Endothelial cell of umbilical vein (primary cell): ENCODE measurements around the gene SLIT1. TPM values are rescaled to one million over a fixed set of nuclear protein-coding genes. Genes with fewer than 3 reads are reported as not detected.
A peak's percentile ranks its signal among the peaks of the same experiment; 100 is the strongest.

ENCODE experiments used
- BruUV-seq: library from RNA; stranded (reverse); fragments of 400-500 nt; replicated peaks from 2 replicates; lab custom pipeline; 2021; lab: Mats Ljungman, UMichigan
- CTCF ChIA-PET: fragments of 300-600, 350-600 bp; sonication (Branson Sonifier 250); formaldehyde crosslinking; loops from one replicate; lab custom pipeline; 2021; ENCODE audit warnings: antibody characterized with exemption, inconsistent platforms; lab: Charles Lee
- POLR2A ChIA-PET: fragments of 300-600, 350-600 bp; sonication (Branson Sonifier 250); formaldehyde crosslinking; loops from one replicate; lab custom pipeline; 2021; ENCODE audit warnings: antibody characterized with exemption, inconsistent platforms; lab: Charles Lee
- DNase-seq: peaks from one replicate; pipeline ENCODE4 v3.0.0-alpha.2; 2011; ENCODE audit warnings: low read depth, low spot score
- FAIRE-seq: peaks from 2 replicates; lab custom pipeline; 2011; peaks lifted over from hg19 to GRCh38; lab: Jason Lieb, UNC
- H2AFZ ChIP-seq: 2 replicates; pipeline ENCODE4 v1.6.0; 2012; ENCODE audit warnings: low read depth, low read length, control low read depth, inconsistent platforms
- H3K27ac ChIP-seq: 2 replicates; pipeline ENCODE4 v1.5.1; 2011; ENCODE audit warnings: low read depth, mild to moderate bottlenecking, control low read depth, low read length, moderate library complexity; ENCODE audit not compliant: insufficient read depth
- H3K27me3 ChIP-seq, 2 experiments: 2 replicates each; pipeline versions ENCODE4 v1.6.0 to v1.6.1; 2011; ENCODE audit warnings: low read length in 2 of 2, mixed read lengths in 1 of 2; ENCODE audit not compliant: control insufficient read depth in 2 of 2, insufficient read depth in 2 of 2
- H3K36me3 ChIP-seq, 2 experiments: 2 replicates in 1 of 2; 3 replicates in 1 of 2; pipeline ENCODE4 v1.5.1; 2011; ENCODE audit warnings: low read length in 2 of 2, mild to moderate bottlenecking in 1 of 2, moderate library complexity in 1 of 2; ENCODE audit not compliant: control insufficient read depth in 2 of 2, insufficient read depth in 2 of 2; ENCODE audit errors: extremely low read depth in 1 of 2
- H3K4me1 ChIP-seq: 3 replicates; pipeline ENCODE4 v1.5.1; 2011; ENCODE audit warnings: mild to moderate bottlenecking, low read length; ENCODE audit not compliant: control insufficient read depth, insufficient read depth; ENCODE audit errors: extremely low read depth
- H3K4me2 ChIP-seq: 2 replicates; pipeline ENCODE4 v1.6.1; 2011; ENCODE audit warnings: low read length, control low read depth, mixed read lengths; ENCODE audit not compliant: insufficient read depth
- H3K4me3 ChIP-seq, 3 experiments: fragments of 200-600 bp in 1 of 3; sonication (generic), shearing (Covaris generic) in 1 of 3; replicated peaks in 1 of 3; 2 replicates each; pipeline ENCODE4 v1.5.1; 2011 to 2016; ENCODE audit warnings: control low read depth in 3 of 3, low read length in 3 of 3, mild to moderate bottlenecking in 2 of 3, inconsistent platforms in 1 of 3, low read depth in 1 of 3, moderate library complexity in 1 of 3; ENCODE audit not compliant: insufficient read depth in 1 of 3
- H3K79me2 ChIP-seq: 2 replicates; pipeline ENCODE4 v1.6.0; 2012; ENCODE audit warnings: low read length, inconsistent platforms; ENCODE audit not compliant: control insufficient read depth, insufficient read depth
- H3K9ac ChIP-seq: replicated peaks from 2 replicates; pipeline ENCODE3; 2011; ENCODE audit warnings: low read length, control low read depth; ENCODE audit not compliant: insufficient read depth; ENCODE audit errors: extremely low read depth
- H3K9me1 ChIP-seq: replicated peaks from 3 replicates; pipeline ENCODE4 v1.6.0; 2011; ENCODE audit warnings: mild to moderate bottlenecking, low read length; ENCODE audit not compliant: control insufficient read depth, insufficient read depth; ENCODE audit errors: extremely low read depth
- H3K9me3 ChIP-seq: replicated peaks from 2 replicates; pipeline ENCODE4 v1.5.1; 2012; ENCODE audit warnings: low read length, inconsistent platforms; ENCODE audit not compliant: control insufficient read depth, insufficient read depth
- H4K20me1 ChIP-seq: replicated peaks from 2 replicates; pipeline ENCODE3; 2011; ENCODE audit warnings: mild to moderate bottlenecking, low read length; ENCODE audit not compliant: control insufficient read depth, insufficient read depth; ENCODE audit errors: extremely low read depth
- CTCF ChIP-seq, 2 donors: IDR thresholded peaks; 1 replicate in 1 of 2; 2 replicates in 1 of 2; pipeline ENCODE4 v1.5.1; 2011; ENCODE audit warnings: low read length in 2 of 2, mild to moderate bottlenecking in 2 of 2, moderate library complexity in 2 of 2, control low read depth in 1 of 2, inconsistent platforms in 1 of 2, low read depth in 1 of 2; ENCODE audit not compliant: insufficient read depth in 1 of 2; ENCODE audit errors: extremely low read depth in 1 of 2
- EZH2 ChIP-seq: IDR thresholded peaks from 2 replicates; pipeline ENCODE4 v1.6.1; 2012; ENCODE audit warnings: borderline replicate concordance, low read depth, mild to moderate bottlenecking, moderate library complexity, low read length, inconsistent platforms; ENCODE audit not compliant: severe bottlenecking
- MYC ChIP-seq: IDR thresholded peaks from one replicate; pipeline ENCODE4 v1.6.1; 2011; ENCODE audit warnings: mild to moderate bottlenecking, low read depth, low read length
- POLR2A ChIP-seq: IDR thresholded peaks from 2 replicates; pipeline ENCODE4 v1.6.1; 2012; ENCODE audit warnings: low read depth, mild to moderate bottlenecking, control low read depth, low read length
- dilution Hi-C: fragments of 300-500 bp; cut with MboI; formaldehyde crosslinking; loops from one replicate; pipeline ENCODE4 v1.15.0; 2019; ENCODE audit warnings: low sequenced_read_pairs; ENCODE audit not compliant: extremely low pct_ligation_motif_present
- intact Hi-C: fragments of 100-400 bp; cut with micrococcal nuclease; formaldehyde crosslinking; loops from one replicate; pipeline ENCODE4 v1.10.0; 2022
- polyA plus RNA-seq, 4 experiments: library from polyadenylated mRNA; depleted of rRNA in 3 of 4; stranded (reverse) in 3 of 4; unstranded in 1 of 4; fragments of >200 nt; gene quantifications; 2 replicates each; pipeline versions ENCODE4 v1.2.1 to v1.2.3, GENCODE V29; 2011 to 2012; ENCODE audit warnings: missing spikeins in 1 of 4
- total RNA-seq: library from RNA; stranded (reverse); gene quantifications from 2 replicates; pipeline ENCODE4 v1.2.3, GENCODE V29; 2021

Gene SLIT1
- total and polyA plus RNA-seq, 2 donors (not counting 3 experiments of a cell fraction or from before 2014, with no cell fraction given) = 0.04 to 0.20 TPM

GRCh38 chr10:97037365-97038361 lies 148.1 kb downstream of the SLIT1 start:
- Histone ChIP-seq H3K27ac (no peak overlapping the region), H3K79me2 (no peaks in the 10 kb centered on the region), H3K9me1 (no peaks in the 10 kb centered on the region), H3K9me3 (no peaks in the 10 kb centered on the region), H3K4me1 (peaks cover 5% of the 10 kb centered on the region), H4K20me1 (no peaks in the 10 kb centered on the region), H3K4me2 (peak overlapping the region; percentile 57), H3K4me3 (peak overlapping the region in 2 of 3 experiments; percentile 20 to 35), H3K36me3 (no peaks in the 10 kb centered on the region), H2AFZ (peak overlapping the region; percentile 46), H3K9ac (no peak overlapping the region), H3K27me3 (peaks cover 0 to 2% of the 10 kb centered on the region in 2 experiments)
- DNase-seq = peak; percentile 82
- BruUV-seq = no TSS peak
- dilution Hi-C loops = no loop called here
- FAIRE-seq = peak; percentile 89
- POLR2A ChIA-PET = interaction anchor here (0.7 kb wide), 1 partner anchor 13 kb away, joined by 4 read pairs; no protein-coding TSS in a partner anchor
- TF ChIP-seq POLR2A = no peak
- TF ChIP-seq MYC = no peak
- peak; percentile 81 to 87 for TF ChIP-seq CTCF (IDR thresholded peaks at IDR 0.05; ENCODE audit: extremely low read depth in 1 of 2, insufficient read depth in 1 of 2, low read depth in 1 of 2, low read length in 2 of 2)
- no peak for TF ChIP-seq EZH2
- intact Hi-C loops = loop anchor here (1.0 to 5.0 kb wide), 3 partner anchors 13 to 250 kb away; no protein-coding TSS in a partner anchor
- CTCF ChIA-PET = interaction anchor here (0.5 to 5.8 kb wide), 40 partner anchors 8 to 1829 kb away, joined by 3 to 161 read pairs (median 5); no protein-coding TSS in a partner anchor
